IMR-90 (cell line): ENCODE measurements around the gene SNRNP40. TPM values are rescaled to one million over a fixed set of nuclear protein-coding genes. Genes with fewer than 3 reads are reported as not detected.

Experiments used
- ATAC-seq: fragments of 200-7000 bp; cut with Tn5 transposase; 2 replicates; pipeline ENCODE4 v1.9.1; 2020; ENCODE audit warnings: low read depth, mild to moderate bottlenecking, moderate library complexity
- BruUV-seq: library from RNA; stranded (reverse); fragments of 400-500 nt; replicated peaks from 2 replicates; lab custom pipeline; 2021; lab: Mats Ljungman, UMichigan
- CTCF ChIA-PET: fragments of 300-600 bp; formaldehyde crosslinking; extraction: SDS; loops from one replicate; lab custom pipeline; 2021; ENCODE audit warnings: antibody characterized with exemption; lab: Yijun Ruan, JAX
- POLR2A ChIA-PET: fragments of 300-600 bp; sonication (Branson Sonifier 250); formaldehyde crosslinking; loops from one replicate; lab custom pipeline; 2022; ENCODE audit warnings: antibody characterized with exemption; ENCODE audit not compliant: unreplicated experiment; lab: Charles Lee
- DNase-seq: peaks from one replicate; pipeline ENCODE4 v3.0.0; 2013
- H2AFZ ChIP-seq: replicated peaks from 2 replicates; pipeline ENCODE3; 2013; ENCODE audit warnings: low read length, mild to moderate bottlenecking; ENCODE audit not compliant: poor library complexity
- H2AK5ac ChIP-seq: 2 replicates; pipeline ENCODE4 v1.6.1; 2013; ENCODE audit warnings: low read depth, low read length, inconsistent platforms
- H2AK9ac ChIP-seq: replicated peaks from 2 replicates; pipeline ENCODE3; 2013; ENCODE audit warnings: mild to moderate bottlenecking, low read depth, low read length, moderate library complexity; ENCODE audit not compliant: poor library complexity
- H2BK120ac ChIP-seq: 2 replicates; pipeline ENCODE4 v1.6.1; 2013; ENCODE audit warnings: low read depth, low read length, inconsistent platforms
- H2BK15ac ChIP-seq: 3 replicates; pipeline ENCODE4 v1.6.1; 2013; ENCODE audit warnings: low read depth, low read length, inconsistent platforms
- H2BK20ac ChIP-seq: 2 replicates; pipeline ENCODE4 v1.6.1; 2013; ENCODE audit warnings: low read depth, mild to moderate bottlenecking, inconsistent platforms, low read length, moderate library complexity
- H2BK5ac ChIP-seq: 2 replicates; pipeline ENCODE4 v1.6.1; 2013; ENCODE audit warnings: mild to moderate bottlenecking, low read depth, low read length, inconsistent platforms; ENCODE audit not compliant: poor library complexity, severe bottlenecking
- H3K14ac ChIP-seq: replicated peaks from 2 replicates; pipeline ENCODE4 v1.6.1; 2013; ENCODE audit warnings: low read depth, low read length, inconsistent platforms
- H3K18ac ChIP-seq: 2 replicates; pipeline ENCODE4 v1.6.1; 2013; ENCODE audit warnings: low read depth, low read length, control low read depth
- H3K23ac ChIP-seq: 2 replicates; pipeline ENCODE4 v1.6.1; 2013; ENCODE audit warnings: low read depth, low read length, inconsistent platforms
- H3K27ac ChIP-seq: 2 replicates; pipeline ENCODE4 v1.5.1; 2013; ENCODE audit warnings: mild to moderate bottlenecking, control low read depth, low read length; ENCODE audit not compliant: insufficient read depth
- H3K27me3 ChIP-seq: 2 replicates; pipeline ENCODE4 v1.6.1; 2013; ENCODE audit warnings: low read length; ENCODE audit not compliant: control insufficient read depth, insufficient read depth
- H3K36me3 ChIP-seq: 2 replicates; pipeline ENCODE4 v1.6.1; 2013; ENCODE audit warnings: low read length, mixed read lengths; ENCODE audit not compliant: control insufficient read depth, insufficient read depth
- H3K4ac ChIP-seq: 2 replicates; pipeline ENCODE4 v1.6.1; 2013; ENCODE audit warnings: low read depth, low read length, inconsistent platforms
- H3K4me1 ChIP-seq: 2 replicates; pipeline ENCODE4 v1.6.1; 2013; ENCODE audit warnings: low read length, mixed read lengths; ENCODE audit not compliant: control insufficient read depth, insufficient read depth
- H3K4me2 ChIP-seq: 2 replicates; pipeline ENCODE4 v1.6.1; 2013; ENCODE audit warnings: low read depth, mild to moderate bottlenecking, control low read depth, low read length, moderate library complexity
- H3K4me3 ChIP-seq: 2 replicates; pipeline ENCODE4 v1.5.1; 2013; ENCODE audit warnings: low read depth, mild to moderate bottlenecking, control low read depth, low read length, moderate library complexity; ENCODE audit not compliant: insufficient read depth
- H3K56ac ChIP-seq: 2 replicates; pipeline ENCODE4 v1.6.1; 2013; ENCODE audit warnings: low read length, inconsistent platforms; ENCODE audit not compliant: insufficient read depth; ENCODE audit errors: extremely low read depth
- H3K79me1 ChIP-seq, 2 experiments: 2 replicates each; pipeline ENCODE4 v1.6.1; 2013; ENCODE audit warnings: low read length in 2 of 2, inconsistent platforms in 1 of 2, low read depth in 1 of 2
- H3K9ac ChIP-seq: 2 replicates; pipeline ENCODE4 v1.6.1; 2013; ENCODE audit warnings: low read depth, low read length, control low read depth
- H3K9me1 ChIP-seq: 2 replicates; pipeline ENCODE4 v1.6.1; 2013; ENCODE audit warnings: low read length, inconsistent platforms; ENCODE audit not compliant: insufficient read depth
- H3K9me3 ChIP-seq: 2 replicates; pipeline ENCODE4 v1.6.1; 2013; ENCODE audit warnings: low read length; ENCODE audit not compliant: control insufficient read depth, insufficient read depth
- H4K20me1 ChIP-seq: 2 replicates; pipeline ENCODE4 v1.6.1; 2013; ENCODE audit warnings: low read length, inconsistent platforms; ENCODE audit not compliant: insufficient read depth
- H4K5ac ChIP-seq: 2 replicates; pipeline ENCODE4 v1.6.1; 2013; ENCODE audit warnings: mild to moderate bottlenecking, low read depth, low read length, control low read depth
- H4K8ac ChIP-seq, 2 experiments: 2 replicates each; pipeline ENCODE4 v1.6.1; 2013; ENCODE audit warnings: low read depth in 2 of 2, low read length in 2 of 2, control low read depth in 1 of 2, inconsistent platforms in 1 of 2
- H4K91ac ChIP-seq: 2 replicates; pipeline ENCODE4 v1.6.1; 2013; ENCODE audit warnings: low read depth, low read length, inconsistent platforms; ENCODE audit not compliant: insufficient read depth
- BHLHE40 ChIP-seq: fragments of 150-350 bp; IDR thresholded peaks from 2 replicates; pipeline ENCODE4 v1.6.1; 2016; ENCODE audit warnings: mild to moderate bottlenecking, low read depth, low read length
- CEBPB ChIP-seq: IDR thresholded peaks from 2 replicates; pipeline ENCODE4 v1.6.1; 2012; ENCODE audit warnings: low read depth, low read length, improper control_type of control experiment
- CHD1 ChIP-seq: IDR thresholded peaks from 2 replicates; pipeline ENCODE4 v1.6.1; 2012; ENCODE audit warnings: low read depth, low read length, improper control_type of control experiment
- MAFK ChIP-seq: IDR thresholded peaks from 2 replicates; pipeline ENCODE4 v1.6.1; 2012; ENCODE audit warnings: low read depth, low read length, improper control_type of control experiment
- MXI1 ChIP-seq: IDR thresholded peaks from 2 replicates; pipeline ENCODE4 v1.6.1; 2012; ENCODE audit warnings: low read depth, mild to moderate bottlenecking, low read length, moderate library complexity, borderline replicate concordance
- POLR2A ChIP-seq: IDR thresholded peaks from 2 replicates; pipeline ENCODE4 v1.6.1; 2012; ENCODE audit warnings: mild to moderate bottlenecking, low read depth, low read length
- RAD21 ChIP-seq: IDR thresholded peaks from 2 replicates; pipeline ENCODE4 v1.6.1; 2012; ENCODE audit warnings: low read length, improper control_type of control experiment
- RCOR1 ChIP-seq: IDR thresholded peaks from 2 replicates; pipeline ENCODE4 v1.6.1; 2012; ENCODE audit warnings: mild to moderate bottlenecking, low read length, improper control_type of control experiment; ENCODE audit not compliant: insufficient replicate concordance
- RFX5 ChIP-seq: IDR thresholded peaks from 2 replicates; pipeline ENCODE4 v1.8.0; 2012; ENCODE audit warnings: low read depth, mild to moderate bottlenecking, low read length, moderate library complexity
- SMC3 ChIP-seq: fragments of 150-350 bp; IDR thresholded peaks from 2 replicates; pipeline ENCODE4 v1.6.1; 2016; ENCODE audit warnings: low read depth, mild to moderate bottlenecking, antibody characterized with exemption, low read length, moderate library complexity
- WGBS, 2 experiments: methylation state at CpG; one replicate each; pipeline versions ENCODE4 v1.1.5 to v1.1.7; 2013; ENCODE audit warnings: missing lambda C conversion rate in 2 of 2; ENCODE audit not compliant: insufficient read length in 1 of 2; ENCODE audit errors: extremely low coverage in 2 of 2; 5-methylcytosine and 5-hydroxymethylcytosine counted together
- dilution Hi-C: fragments of 300-500 bp; cut with HindIII; formaldehyde crosslinking; loops from one replicate; pipeline ENCODE4 v1.14.3; 2018; ENCODE audit warnings: low sequenced_read_pairs; ENCODE audit not compliant: unreplicated experiment
- in situ Hi-C: fragments of 300-500 bp; cut with MboI; formaldehyde crosslinking; loops from 3 replicates; pipeline ENCODE4 v1.14.3; 2019; ENCODE audit warnings: low sequenced_read_pairs, inconsistent platforms, mixed read lengths
- intact Hi-C: fragments of 100-400 bp; cut with micrococcal nuclease; formaldehyde crosslinking; loops from 2 replicates; pipeline ENCODE4 v1.10.0; 2022
- polyA plus RNA-seq, 3 experiments: library from polyadenylated mRNA; depleted of rRNA; stranded (reverse); fragments of >200 nt; gene quantifications; 2 replicates each; pipeline ENCODE4 v1.2.3, GENCODE V29; 2012; ENCODE audit warnings: low replicate concordance in 1 of 3
- total RNA-seq: library from RNA; depleted of rRNA; stranded (reverse); fragments of >200 nt; gene quantifications from 2 replicates; pipeline ENCODE4 v1.2.3, GENCODE V29; 2012
- TF ChIP-seq, protein P1 (sequence below): fragments of 150-350 bp; IDR thresholded peaks from 2 replicates; pipeline ENCODE4 v1.6.1; 2017; ENCODE audit warnings: mild to moderate bottlenecking, antibody characterized with exemption, low read length, low read depth
- TF ChIP-seq, protein P2 (sequence below): conservative IDR thresholded peaks from 2 replicates; pipeline ENCODE4 v1.5.1; 2012; ENCODE audit warnings: mild to moderate bottlenecking, low read depth, low read length, improper control_type of control experiment
- TF ChIP-seq, protein P3 (sequence below): fragments of 150-350 bp; IDR thresholded peaks from 2 replicates; pipeline ENCODE4 v1.6.1; 2016; ENCODE audit warnings: low read depth, mild to moderate bottlenecking, low read length, moderate library complexity, borderline replicate concordance

SNRNP40 gene
- total and polyA plus RNA-seq, 2 of the 4 experiments (the other 2 are of a cell fraction) = 52.3 to 178 TPM

DNA sequence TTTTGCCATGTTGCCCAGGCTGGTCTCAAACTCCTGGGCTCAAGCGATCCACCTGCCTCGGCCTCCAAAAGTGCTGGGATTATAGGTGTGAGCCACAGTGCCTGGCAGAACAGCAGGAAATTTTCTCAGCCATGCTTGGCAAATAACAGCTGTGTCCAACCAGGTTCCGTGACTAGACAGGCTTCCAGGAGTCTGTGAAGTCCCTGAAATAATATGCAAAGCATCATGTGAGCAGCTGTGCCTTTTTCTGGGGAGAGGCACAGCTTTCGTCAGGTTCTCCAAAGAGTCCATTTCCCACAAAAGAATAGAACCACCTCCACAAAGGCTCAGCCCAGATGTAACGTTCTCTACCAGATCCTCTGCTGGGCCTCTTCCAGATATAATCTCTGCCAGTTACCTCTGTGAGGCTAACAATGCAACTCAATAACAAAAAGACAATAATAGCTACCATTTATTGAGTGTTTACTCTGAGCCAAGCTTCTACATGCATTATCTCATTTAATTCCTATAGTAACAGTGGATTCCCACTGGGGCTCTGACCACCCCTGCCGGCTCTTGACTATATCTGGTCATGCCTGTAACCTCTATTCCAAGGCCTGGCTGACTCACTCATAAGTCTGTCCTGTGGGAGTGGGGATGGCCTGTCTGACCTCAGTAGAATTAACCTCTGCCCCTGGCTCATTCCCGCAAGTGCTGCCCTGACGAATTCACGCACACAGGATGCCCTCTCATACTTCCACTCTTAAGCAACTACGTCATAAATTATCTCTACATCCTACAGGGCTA is 52.9 kb downstream of the SNRNP40 start:
- Histone ChIP-seq H3K4ac (no peak overlapping the region), H4K91ac (no peak overlapping the region), H2BK15ac (no peak overlapping the region), H3K9me1 (no peaks in the 10 kb centered on the region), H3K4me1 (no peaks in the 10 kb centered on the region), H2AK9ac (no peak overlapping the region), H3K56ac (no peak overlapping the region), H3K18ac (no peak overlapping the region), H3K27me3 (peaks cover 30% of the 10 kb centered on the region), H2BK5ac (no peak overlapping the region), H3K9me3 (no peaks in the 10 kb centered on the region), H3K4me3 (no peak overlapping the region), H2BK20ac (no peak overlapping the region), H3K9ac (no peak overlapping the region), H3K4me2 (no peak overlapping the region), H3K23ac (no peak overlapping the region), H3K79me1 (no peaks in the 10 kb centered on the region), H2AK5ac (no peak overlapping the region), H2BK120ac (no peak overlapping the region), H3K27ac (no peak overlapping the region), H2AFZ (no peak overlapping the region), H4K8ac (no peak overlapping the region), H3K36me3 (no peaks in the 10 kb centered on the region), H4K20me1 (no peaks in the 10 kb centered on the region), H4K5ac (no peak overlapping the region), H3K14ac (no peak overlapping the region)
- in situ Hi-C loops = no loop called here
- intact Hi-C loops = no loop called here
- dilution Hi-C loops = no loop called here
- TF ChIP-seq CHD1 (no peak), MAFK (no peak), RCOR1 (no peak), RAD21 (no peak), POLR2A (no peak), RFX5 (no peak), BHLHE40 (no peak), CEBPB (no peak), SMC3 (no peak), MXI1 (no peak)
- TF ChIP-seq, protein P1, sequence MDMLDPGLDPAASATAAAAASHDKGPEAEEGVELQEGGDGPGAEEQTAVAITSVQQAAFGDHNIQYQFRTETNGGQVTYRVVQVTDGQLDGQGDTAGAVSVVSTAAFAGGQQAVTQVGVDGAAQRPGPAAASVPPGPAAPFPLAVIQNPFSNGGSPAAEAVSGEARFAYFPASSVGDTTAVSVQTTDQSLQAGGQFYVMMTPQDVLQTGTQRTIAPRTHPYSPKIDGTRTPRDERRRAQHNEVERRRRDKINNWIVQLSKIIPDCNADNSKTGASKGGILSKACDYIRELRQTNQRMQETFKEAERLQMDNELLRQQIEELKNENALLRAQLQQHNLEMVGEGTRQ = no peak
- TF ChIP-seq, protein P2, sequence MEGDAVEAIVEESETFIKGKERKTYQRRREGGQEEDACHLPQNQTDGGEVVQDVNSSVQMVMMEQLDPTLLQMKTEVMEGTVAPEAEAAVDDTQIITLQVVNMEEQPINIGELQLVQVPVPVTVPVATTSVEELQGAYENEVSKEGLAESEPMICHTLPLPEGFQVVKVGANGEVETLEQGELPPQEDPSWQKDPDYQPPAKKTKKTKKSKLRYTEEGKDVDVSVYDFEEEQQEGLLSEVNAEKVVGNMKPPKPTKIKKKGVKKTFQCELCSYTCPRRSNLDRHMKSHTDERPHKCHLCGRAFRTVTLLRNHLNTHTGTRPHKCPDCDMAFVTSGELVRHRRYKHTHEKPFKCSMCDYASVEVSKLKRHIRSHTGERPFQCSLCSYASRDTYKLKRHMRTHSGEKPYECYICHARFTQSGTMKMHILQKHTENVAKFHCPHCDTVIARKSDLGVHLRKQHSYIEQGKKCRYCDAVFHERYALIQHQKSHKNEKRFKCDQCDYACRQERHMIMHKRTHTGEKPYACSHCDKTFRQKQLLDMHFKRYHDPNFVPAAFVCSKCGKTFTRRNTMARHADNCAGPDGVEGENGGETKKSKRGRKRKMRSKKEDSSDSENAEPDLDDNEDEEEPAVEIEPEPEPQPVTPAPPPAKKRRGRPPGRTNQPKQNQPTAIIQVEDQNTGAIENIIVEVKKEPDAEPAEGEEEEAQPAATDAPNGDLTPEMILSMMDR = no peak
- TF ChIP-seq, protein P3, sequence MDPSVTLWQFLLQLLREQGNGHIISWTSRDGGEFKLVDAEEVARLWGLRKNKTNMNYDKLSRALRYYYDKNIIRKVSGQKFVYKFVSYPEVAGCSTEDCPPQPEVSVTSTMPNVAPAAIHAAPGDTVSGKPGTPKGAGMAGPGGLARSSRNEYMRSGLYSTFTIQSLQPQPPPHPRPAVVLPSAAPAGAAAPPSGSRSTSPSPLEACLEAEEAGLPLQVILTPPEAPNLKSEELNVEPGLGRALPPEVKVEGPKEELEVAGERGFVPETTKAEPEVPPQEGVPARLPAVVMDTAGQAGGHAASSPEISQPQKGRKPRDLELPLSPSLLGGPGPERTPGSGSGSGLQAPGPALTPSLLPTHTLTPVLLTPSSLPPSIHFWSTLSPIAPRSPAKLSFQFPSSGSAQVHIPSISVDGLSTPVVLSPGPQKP = no peak
- no TSS peak for BruUV-seq
- WGBS, 2 experiments = 100% methylated on average over 3 of the region's 10 CpGs; no CpG with 5 or more reads in 1 of the 2 experiments
- CTCF ChIA-PET = interaction anchor here (1.3 kb wide), 1 partner anchor 22 kb away, joined by 3 read pairs; no protein-coding TSS in a partner anchor
- POLR2A ChIA-PET = no interaction called here
- DNase-seq (peak; percentile 19), ATAC-seq (no peak)
